Astrocyte (in vitro differentiated cells and primary cell): ENCODE results near the gene TNNC2. TPM values are rescaled to one million over a fixed set of nuclear protein-coding genes. Genes with fewer than 3 reads are reported as not detected.

ENCODE experiments used
- DNase-seq: peaks from one replicate; pipeline ENCODE4 v3.0.0-alpha.2; 2010; ENCODE audit warnings: low read depth
- FAIRE-seq: peaks from 2 replicates; lab custom pipeline; 2011; peaks lifted over from hg19 to GRCh38; lab: Jason Lieb, UNC
- H2AFZ ChIP-seq: 2 replicates; pipeline ENCODE4 v1.6.0; 2012; ENCODE audit warnings: low read depth, low read length, inconsistent platforms
- H3K27ac ChIP-seq: 2 replicates; pipeline ENCODE4 v1.5.1; 2011; ENCODE audit warnings: low read depth, low read length, inconsistent platforms
- H3K27me3 ChIP-seq: 2 replicates; pipeline ENCODE4 v1.6.0; 2011; ENCODE audit warnings: low read length, inconsistent platforms; ENCODE audit not compliant: insufficient read depth
- H3K36me3 ChIP-seq: 2 replicates; pipeline ENCODE4 v1.5.1; 2011; ENCODE audit warnings: low read length, inconsistent platforms; ENCODE audit not compliant: insufficient read depth
- H3K4me1 ChIP-seq: 2 replicates; pipeline ENCODE4 v1.5.1; 2011; ENCODE audit warnings: low read length, inconsistent platforms; ENCODE audit not compliant: insufficient read depth
- H3K4me2 ChIP-seq: 2 replicates; pipeline ENCODE4 v1.6.0; 2012; ENCODE audit warnings: low read length, inconsistent platforms
- H3K4me3 ChIP-seq: 2 replicates; pipeline ENCODE4 v1.5.1; 2011; ENCODE audit warnings: low read depth, mild to moderate bottlenecking, low read length, inconsistent platforms; ENCODE audit not compliant: insufficient read depth
- H3K79me2 ChIP-seq: 2 replicates; pipeline ENCODE4 v1.6.0; 2012; ENCODE audit warnings: mild to moderate bottlenecking, low read length, inconsistent platforms; ENCODE audit not compliant: insufficient read depth
- H3K9ac ChIP-seq: 2 replicates; pipeline ENCODE4 v1.6.0; 2012; ENCODE audit warnings: mild to moderate bottlenecking, low read length, inconsistent platforms
- H3K9me3 ChIP-seq: 2 replicates; pipeline ENCODE4 v1.5.1; 2012; ENCODE audit warnings: low read depth, mild to moderate bottlenecking, low read length, inconsistent platforms; ENCODE audit not compliant: insufficient read depth
- H4K20me1 ChIP-seq: 2 replicates; pipeline ENCODE4 v1.6.0; 2012; ENCODE audit warnings: low read length, inconsistent platforms; ENCODE audit not compliant: insufficient read depth
- H3K27ac Mint-ChIP-seq: one replicate; pipeline ENCODE4 v1.8.0; 2021; ENCODE audit warnings: mild to moderate bottlenecking, mixed read lengths; ENCODE audit not compliant: unreplicated experiment
- H3K27me3 Mint-ChIP-seq: one replicate; pipeline ENCODE4 v1.8.0; 2021; ENCODE audit warnings: low read depth, mixed read lengths; ENCODE audit not compliant: unreplicated experiment
- H3K36me3 Mint-ChIP-seq: one replicate; pipeline ENCODE4 v1.8.0; 2021; ENCODE audit warnings: low read depth, mixed read lengths; ENCODE audit not compliant: unreplicated experiment
- H3K4me1 Mint-ChIP-seq: one replicate; pipeline ENCODE4 v1.8.0; 2021; ENCODE audit warnings: low read depth, mixed read lengths; ENCODE audit not compliant: unreplicated experiment
- H3K4me3 Mint-ChIP-seq: one replicate; pipeline ENCODE4 v1.8.0; 2021; ENCODE audit warnings: mild to moderate bottlenecking, moderate library complexity, mixed read lengths; ENCODE audit not compliant: unreplicated experiment
- H3K9me3 Mint-ChIP-seq: one replicate; pipeline ENCODE4 v1.8.0; 2021; ENCODE audit warnings: mild to moderate bottlenecking, mixed read lengths; ENCODE audit not compliant: unreplicated experiment
- EZH2 ChIP-seq: IDR thresholded peaks from 2 replicates; pipeline ENCODE4 v1.6.1; 2012; ENCODE audit warnings: mild to moderate bottlenecking, low read length, inconsistent platforms; ENCODE audit not compliant: insufficient read depth
- total RNA-seq: library from RNA; stranded (reverse); gene quantifications from 2 replicates; pipeline ENCODE4 v1.2.1, GENCODE V29; 2021
- TF ChIP-seq, protein P1 (sequence below): IDR thresholded peaks from 2 replicates; pipeline ENCODE4 v1.5.1; 2011; ENCODE audit warnings: low read depth, mild to moderate bottlenecking, inconsistent platforms, low read length, moderate library complexity; ENCODE audit not compliant: insufficient read depth

TNNC2 gene
- total RNA-seq, 1 donor from 2014 or later = not detected

DNA sequence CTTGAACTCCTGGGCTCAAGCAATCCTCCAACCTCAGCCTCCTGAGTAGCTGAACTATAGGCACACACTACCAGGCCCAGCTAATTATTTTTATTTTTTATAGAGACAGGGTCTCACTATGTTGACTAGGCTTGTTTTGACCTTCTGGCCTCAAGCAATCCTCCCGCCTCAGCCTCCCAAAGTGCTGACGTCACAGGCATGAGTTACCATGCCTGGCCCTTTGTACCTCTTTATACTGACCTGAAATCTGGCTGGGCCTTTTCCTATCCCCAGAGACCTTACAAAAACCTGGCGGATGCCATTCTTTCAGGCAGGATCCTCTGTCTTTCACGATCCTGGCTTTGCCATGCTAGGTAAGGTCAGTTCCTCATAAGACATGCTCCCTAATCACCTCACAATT, 47.0 kb downstream of the TNNC2 start:
- H3K9ac ChIP-seq = peak overlapping the region; percentile 86
- Mint-ChIP-seq H3K36me3 (no peaks in the 10 kb centered on the region), H3K27me3 (no peaks in the 10 kb centered on the region), H3K4me3 (peak overlapping the region; percentile 27), H3K27ac (peak overlapping the region; percentile 99), H3K9me3 (peaks cover 4% of the 10 kb centered on the region), H3K4me1 (peaks cover 48% of the 10 kb centered on the region)
- FAIRE-seq (no peak), DNase-seq (no peak)
- H3K27ac ChIP-seq = peak overlapping the region; percentile 99
- peak overlapping the region; percentile 70 for H3K4me2 ChIP-seq
- TF ChIP-seq EZH2 = no peak
- TF ChIP-seq, protein P1, sequence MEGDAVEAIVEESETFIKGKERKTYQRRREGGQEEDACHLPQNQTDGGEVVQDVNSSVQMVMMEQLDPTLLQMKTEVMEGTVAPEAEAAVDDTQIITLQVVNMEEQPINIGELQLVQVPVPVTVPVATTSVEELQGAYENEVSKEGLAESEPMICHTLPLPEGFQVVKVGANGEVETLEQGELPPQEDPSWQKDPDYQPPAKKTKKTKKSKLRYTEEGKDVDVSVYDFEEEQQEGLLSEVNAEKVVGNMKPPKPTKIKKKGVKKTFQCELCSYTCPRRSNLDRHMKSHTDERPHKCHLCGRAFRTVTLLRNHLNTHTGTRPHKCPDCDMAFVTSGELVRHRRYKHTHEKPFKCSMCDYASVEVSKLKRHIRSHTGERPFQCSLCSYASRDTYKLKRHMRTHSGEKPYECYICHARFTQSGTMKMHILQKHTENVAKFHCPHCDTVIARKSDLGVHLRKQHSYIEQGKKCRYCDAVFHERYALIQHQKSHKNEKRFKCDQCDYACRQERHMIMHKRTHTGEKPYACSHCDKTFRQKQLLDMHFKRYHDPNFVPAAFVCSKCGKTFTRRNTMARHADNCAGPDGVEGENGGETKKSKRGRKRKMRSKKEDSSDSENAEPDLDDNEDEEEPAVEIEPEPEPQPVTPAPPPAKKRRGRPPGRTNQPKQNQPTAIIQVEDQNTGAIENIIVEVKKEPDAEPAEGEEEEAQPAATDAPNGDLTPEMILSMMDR = no peak
- no peak overlapping the region for H3K4me3 ChIP-seq
- H3K9me3 ChIP-seq = no peaks in the 10 kb centered on the region
- peaks cover 48% of the 10 kb centered on the region for H3K4me1 ChIP-seq
- H3K79me2 ChIP-seq = no peaks in the 10 kb centered on the region
- H2AFZ ChIP-seq = no peak overlapping the region
- H3K36me3 ChIP-seq = no peaks in the 10 kb centered on the region
- no peaks in the 10 kb centered on the region for H3K27me3 ChIP-seq
- H4K20me1 ChIP-seq = no peaks in the 10 kb centered on the region

DNA sequence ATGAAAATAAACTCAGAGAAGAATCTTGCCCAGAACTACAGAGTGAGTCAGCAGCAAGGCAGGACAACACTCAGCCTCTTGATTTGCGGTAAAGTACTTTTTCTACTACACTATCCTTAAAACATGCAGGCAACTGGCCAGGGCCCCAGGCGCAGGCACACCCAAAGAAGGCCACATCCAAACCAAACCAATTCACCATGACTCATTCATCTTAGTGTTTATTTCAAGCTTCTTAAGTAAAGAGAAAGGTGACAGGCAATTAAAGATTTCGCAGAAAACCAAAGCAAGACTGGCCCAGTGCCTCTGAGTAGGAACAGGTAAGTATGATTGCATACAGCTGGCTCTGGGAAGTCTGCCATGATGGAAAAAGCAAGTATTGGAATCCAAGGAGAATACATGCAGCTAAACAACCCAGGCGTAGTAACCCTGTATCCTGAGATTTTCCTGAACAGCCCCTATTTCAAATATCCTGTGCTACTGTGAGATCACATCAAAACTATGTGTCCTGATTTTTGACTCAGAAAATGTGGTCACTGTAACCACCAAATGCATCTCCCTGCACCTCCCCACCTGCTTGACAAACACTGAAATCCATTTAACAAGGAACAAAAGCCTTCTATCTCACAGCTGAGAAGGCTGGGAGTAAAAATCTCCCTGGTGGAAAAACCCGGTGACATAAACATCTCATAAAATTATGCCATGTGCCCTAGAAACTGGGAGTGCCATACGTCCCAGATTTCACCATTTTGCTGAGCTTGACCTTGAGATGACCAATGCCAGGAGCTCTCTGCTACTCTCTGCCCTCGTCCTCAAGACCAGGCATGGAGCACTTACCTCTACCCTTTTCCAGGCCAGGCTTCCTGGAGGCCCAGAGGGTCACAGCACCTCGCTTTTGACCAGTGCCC, 47.8 kb downstream of the TNNC2 start:
- no peak for FAIRE-seq
- H3K27me3 Mint-ChIP-seq = no peaks in the 10 kb centered on the region
- TF ChIP-seq, protein P1 = no peak
- no peak for TF ChIP-seq EZH2
- H3K9me3 Mint-ChIP-seq = peaks cover 4% of the 10 kb centered on the region
- H3K4me3 Mint-ChIP-seq = peak overlapping the region; percentile 17
- no peaks in the 10 kb centered on the region for H3K36me3 Mint-ChIP-seq
- no peak overlapping the region for H2AFZ ChIP-seq
- H3K4me1 ChIP-seq = peaks cover 48% of the 10 kb centered on the region
- H3K9ac ChIP-seq = peak overlapping the region; percentile 86
- peaks cover 48% of the 10 kb centered on the region for H3K4me1 Mint-ChIP-seq
- H4K20me1 ChIP-seq = no peaks in the 10 kb centered on the region
- no peaks in the 10 kb centered on the region for H3K9me3 ChIP-seq
- H3K27me3 ChIP-seq = no peaks in the 10 kb centered on the region
- DNase-seq = peak; percentile 100
- H3K36me3 ChIP-seq = no peaks in the 10 kb centered on the region
- H3K4me2 ChIP-seq = peak overlapping the region; percentile 74
- no peaks in the 10 kb centered on the region for H3K79me2 ChIP-seq
- peak overlapping the region; percentile 38 for H3K4me3 ChIP-seq
- peak overlapping the region; percentile 99 for H3K27ac Mint-ChIP-seq
- peak overlapping the region; percentile 99 for H3K27ac ChIP-seq

DNA sequence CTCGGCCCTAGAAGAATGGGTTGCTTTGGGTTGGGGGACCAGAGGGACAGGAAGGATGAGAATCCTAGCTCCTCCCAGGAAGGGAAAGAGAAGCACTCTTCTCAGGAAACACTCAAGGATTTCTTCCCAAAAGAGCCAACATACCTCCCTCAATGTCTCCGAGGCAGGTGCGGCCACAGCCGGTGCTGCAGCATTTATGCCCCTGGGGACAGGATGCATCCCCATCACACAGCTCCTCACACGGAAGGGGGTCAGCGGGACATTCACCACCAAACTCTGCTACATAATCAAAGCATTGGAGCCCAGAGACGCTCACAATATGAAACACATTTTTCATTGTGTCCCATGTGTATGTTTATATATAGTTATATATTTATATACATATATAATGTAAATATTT, 50.2 kb downstream of the TNNC2 start:
- no peaks in the 10 kb centered on the region for H4K20me1 ChIP-seq
- H3K4me1 Mint-ChIP-seq = peaks cover 45% of the 10 kb centered on the region
- no peak overlapping the region for H3K4me3 ChIP-seq
- FAIRE-seq (no peak), DNase-seq (no peak)
- H3K36me3 Mint-ChIP-seq = no peaks in the 10 kb centered on the region
- H3K36me3 ChIP-seq = no peaks in the 10 kb centered on the region
- no peak overlapping the region for H3K27ac Mint-ChIP-seq
- no peaks in the 10 kb centered on the region for H3K79me2 ChIP-seq
- TF ChIP-seq, protein P1 = no peak
- no peak for TF ChIP-seq EZH2
- no peaks in the 10 kb centered on the region for H3K27me3 ChIP-seq
- H3K4me2 ChIP-seq = no peak overlapping the region
- H3K9ac ChIP-seq = no peak overlapping the region
- peaks cover 4% of the 10 kb centered on the region for H3K9me3 Mint-ChIP-seq
- H3K9me3 ChIP-seq = no peaks in the 10 kb centered on the region
- no peaks in the 10 kb centered on the region for H3K27me3 Mint-ChIP-seq
- H3K4me3 Mint-ChIP-seq = no peak overlapping the region
- H3K4me1 ChIP-seq = peaks cover 38% of the 10 kb centered on the region
- no peak overlapping the region for H3K27ac ChIP-seq
- H2AFZ ChIP-seq = no peak overlapping the region
